Adrenal gland (tissue), 5 donors: Measurements from ENCODE around the gene MAN2B2.

Experiments used
- CTCF ChIP-seq, 6 experiments: fragments of 450-650 bp in 4 of 6; fragments of 200-600 bp in 2 of 6; sonication (generic) in 1 of 6; IDR thresholded peaks; 1 replicate in 5 of 6; 2 replicates in 1 of 6; pipeline versions ENCODE4 v1.5.1 to v1.8.0; 2016 to 2021; ENCODE audit warnings: antibody characterized with exemption in 6 of 6, mild to moderate bottlenecking in 2 of 6, moderate library complexity in 1 of 6
- POLR2A ChIP-seq, 2 donors: fragments of 450-650 bp; IDR thresholded peaks; one replicate each; pipeline ENCODE4 v1.6.1; 2017; ENCODE audit warnings: antibody characterized with exemption in 2 of 2, mild to moderate bottlenecking in 2 of 2, moderate library complexity in 1 of 2
- donor health status: DM: no; HTN: no; CAD: no.

- TF ChIP-seq POLR2A (IDR thresholded peaks at IDR 0.05) (no peak), CTCF (IDR thresholded peaks at IDR 0.05) (no peak)
Measured at GRCh38 chr4:6591781-6592180, 16.8 kb downstream of the MAN2B2 start.
